Fibroblast of skin of back (primary cell): ENCODE data around the gene KIAA0232.

ENCODE experiments used
- DNase-seq: peaks from one replicate; pipeline ENCODE4 v3.0.0-alpha.2; 2013

KIAA0232 gene

DNA sequence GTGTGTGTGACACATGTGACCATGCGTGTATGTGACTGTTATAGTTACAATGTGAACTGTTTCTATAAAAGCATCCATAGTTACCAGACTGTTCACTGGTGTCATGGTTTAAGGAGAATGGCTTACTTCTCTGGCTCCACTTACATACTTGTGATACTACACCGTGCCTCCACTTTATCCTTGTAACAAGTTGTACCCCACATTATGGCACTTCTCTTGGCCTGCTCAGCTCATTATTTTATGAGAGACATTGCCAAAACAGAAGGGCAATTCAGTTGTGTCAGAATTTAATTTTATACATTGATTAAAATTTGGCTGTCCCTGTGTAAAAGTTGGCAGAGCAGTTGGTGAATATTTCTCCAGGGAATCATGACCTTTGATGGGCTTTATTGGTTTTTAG lies 64.7 kb downstream of the KIAA0232 start:
- no peak for DNase-seq

DNA sequence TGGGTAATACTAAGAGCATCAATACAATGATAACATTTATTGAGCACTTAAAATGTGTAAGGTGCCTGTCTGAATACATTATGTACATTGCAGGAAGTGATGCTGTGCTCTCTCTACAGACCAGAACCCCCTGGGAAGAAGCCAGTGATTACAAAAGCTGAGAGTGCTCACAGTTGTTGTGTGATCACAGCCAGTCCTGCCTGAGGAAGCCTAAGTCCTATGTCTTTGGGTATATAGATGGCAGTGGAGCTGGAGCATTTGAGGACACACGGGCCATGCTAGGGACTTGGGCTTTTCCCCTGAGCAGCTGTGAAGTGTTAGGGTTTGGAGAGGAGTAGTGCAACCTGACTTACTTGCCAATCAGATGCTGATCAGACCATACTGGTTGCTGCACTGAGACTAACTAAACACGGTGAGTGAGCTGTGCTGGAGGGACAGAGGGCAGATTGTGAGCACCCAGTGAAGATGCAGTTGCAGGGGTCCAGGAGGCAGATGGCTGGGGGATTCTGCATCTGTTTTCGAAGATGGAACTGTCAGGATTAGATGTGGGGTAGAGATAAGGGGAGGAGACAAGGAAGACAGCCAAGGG lies 66.3 kb downstream of the KIAA0232 start:
- no peak for DNase-seq

- no peak for DNase-seq
Measured at GRCh38 chr4:6849691-6850090, 67.2 kb downstream of the KIAA0232 start.

- no peak for DNase-seq
Measured at GRCh38 chr4:6851431-6851830, 68.9 kb downstream of the KIAA0232 start.

DNA sequence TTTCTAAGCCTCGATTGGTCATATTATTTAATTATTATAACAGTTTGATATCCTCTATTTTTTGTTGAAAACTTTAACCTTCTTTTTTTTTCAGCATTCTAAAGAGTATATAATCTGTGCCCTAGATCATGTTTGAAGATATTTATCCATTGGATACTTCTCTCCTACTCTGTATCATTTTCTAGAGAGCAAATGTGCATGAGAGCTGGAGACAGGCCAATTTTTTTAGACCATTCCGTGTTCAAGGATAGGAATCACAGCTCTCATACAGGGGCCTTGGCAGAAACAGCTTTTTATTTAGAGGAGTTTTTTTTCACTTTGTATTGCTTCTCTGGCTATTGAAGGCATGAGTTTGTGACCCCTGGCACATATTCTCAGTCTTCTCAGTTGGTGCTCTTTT lies 69.4 kb downstream of the KIAA0232 start:
- DNase-seq, result no peak

DNA sequence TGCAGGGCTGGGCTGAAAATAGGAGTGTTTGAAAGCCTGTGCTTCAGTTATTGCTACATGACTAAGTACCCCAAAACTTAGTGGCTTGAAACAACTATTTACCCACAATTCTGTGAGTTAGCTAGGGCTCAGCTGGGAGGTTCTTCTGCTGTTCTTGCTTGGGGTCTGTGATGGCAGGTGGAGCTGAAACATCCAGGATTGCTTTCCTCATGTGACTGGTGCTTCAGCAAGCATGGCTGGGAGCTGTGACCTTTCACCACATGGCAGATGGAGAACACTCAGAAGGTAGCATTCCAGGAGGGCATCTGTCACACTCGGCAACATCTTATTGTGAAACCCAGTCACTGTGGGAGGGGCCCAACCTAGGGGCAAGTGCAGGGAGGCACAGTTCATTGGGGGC lies 70.1 kb downstream of the KIAA0232 start:
- no peak for DNase-seq

GRCh38 chr4:6854098-6854744 lies 71.7 kb downstream of the KIAA0232 start:
- no peak for DNase-seq

DNA sequence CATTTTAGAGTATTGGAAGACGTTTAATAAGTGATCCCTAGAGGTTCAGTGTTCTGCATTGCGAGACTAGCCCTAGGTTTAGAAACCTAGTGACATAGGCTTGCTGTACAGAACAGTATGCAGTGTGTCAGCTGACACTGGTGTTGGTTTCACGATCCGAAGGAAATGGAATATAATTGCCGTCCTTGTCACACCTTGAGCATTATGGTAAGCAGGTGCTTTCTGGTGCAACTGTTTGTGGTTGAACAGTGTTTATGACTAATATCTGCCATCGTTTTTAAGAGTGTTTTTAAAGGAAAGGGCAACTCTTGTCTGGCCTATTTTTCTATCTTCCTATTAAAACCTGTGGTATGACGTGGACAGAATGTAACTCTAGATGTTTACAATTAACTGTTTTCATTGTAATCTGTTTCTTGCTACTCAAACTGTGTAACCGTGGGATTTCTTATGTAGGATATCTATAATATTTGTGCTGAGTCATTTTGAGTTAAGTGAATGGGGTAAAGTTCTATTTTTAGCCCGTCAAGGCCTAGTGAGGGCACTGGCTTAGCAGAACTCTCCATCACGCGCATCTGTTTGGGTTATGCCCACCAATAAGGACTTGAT lies 73.3 kb downstream of the KIAA0232 start:
- peak; percentile 82 for DNase-seq

GRCh38 chr4:6856391-6856790 lies 73.9 kb downstream of the KIAA0232 start:
- no peak for DNase-seq

DNA sequence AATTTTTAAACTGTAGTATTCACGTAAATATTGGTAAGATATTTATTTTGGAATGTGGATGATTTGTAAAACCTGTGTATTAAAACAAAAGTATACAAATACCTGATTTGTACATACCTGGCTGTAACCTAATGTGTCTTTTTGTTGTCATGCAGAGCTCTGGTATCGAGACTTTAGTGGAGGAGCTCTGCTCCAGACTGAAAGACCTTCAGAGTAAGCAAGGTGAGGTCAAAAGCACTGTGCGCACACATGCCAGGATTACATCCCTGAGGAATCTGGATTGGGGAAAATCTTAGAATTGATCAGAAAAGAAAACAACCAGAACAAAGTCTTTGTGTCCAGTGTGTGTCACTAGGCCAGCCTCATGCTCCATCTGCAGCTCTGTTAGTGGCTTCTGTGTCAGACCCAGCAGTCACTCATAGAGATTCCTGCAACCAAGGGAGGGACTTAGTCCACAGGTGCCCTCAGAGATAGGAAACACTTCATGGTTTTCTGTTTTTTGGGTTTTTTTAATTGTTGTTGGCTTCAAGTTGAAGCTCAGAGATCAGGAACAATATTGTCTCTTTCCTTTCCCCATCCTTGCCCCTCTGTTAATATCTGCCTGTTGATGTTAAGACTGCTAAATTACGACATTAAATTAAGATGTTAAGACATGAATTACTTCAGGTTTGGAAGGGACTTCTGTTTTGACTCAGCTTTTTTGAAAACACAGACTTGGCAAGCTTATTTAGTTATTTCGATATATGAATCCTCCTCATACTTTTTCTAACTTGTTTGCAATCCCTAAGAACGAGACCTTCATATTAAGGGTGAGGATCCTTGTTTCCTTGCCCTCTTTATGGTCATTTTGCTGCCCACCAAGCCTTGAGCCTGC lies 74.7 kb downstream of the KIAA0232 start:
- DNase-seq, result no peak

GRCh38 chr4:6858997-6859396 lies 76.5 kb downstream of the KIAA0232 start:
- DNase-seq, result no peak

DNA sequence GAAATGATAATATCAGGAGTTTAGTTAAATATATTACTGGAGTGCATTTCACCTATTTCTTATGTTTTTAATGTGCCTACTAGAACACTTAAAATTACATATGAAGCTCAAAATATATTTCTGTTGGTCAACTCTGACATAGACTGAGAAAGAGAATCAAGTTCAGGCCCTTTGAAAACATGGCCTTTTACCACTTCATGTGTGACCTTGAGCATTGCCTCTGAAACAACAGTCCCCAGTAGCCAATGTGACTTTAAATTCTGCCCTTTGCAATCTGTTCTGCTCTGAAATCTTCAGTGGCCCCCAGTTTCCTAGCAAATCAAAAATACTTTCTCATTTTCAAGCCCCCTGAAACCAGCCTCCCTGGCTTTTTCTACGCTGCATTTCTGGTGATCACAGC lies 77.0 kb downstream of the KIAA0232 start:
- DNase-seq, result no peak

DNA sequence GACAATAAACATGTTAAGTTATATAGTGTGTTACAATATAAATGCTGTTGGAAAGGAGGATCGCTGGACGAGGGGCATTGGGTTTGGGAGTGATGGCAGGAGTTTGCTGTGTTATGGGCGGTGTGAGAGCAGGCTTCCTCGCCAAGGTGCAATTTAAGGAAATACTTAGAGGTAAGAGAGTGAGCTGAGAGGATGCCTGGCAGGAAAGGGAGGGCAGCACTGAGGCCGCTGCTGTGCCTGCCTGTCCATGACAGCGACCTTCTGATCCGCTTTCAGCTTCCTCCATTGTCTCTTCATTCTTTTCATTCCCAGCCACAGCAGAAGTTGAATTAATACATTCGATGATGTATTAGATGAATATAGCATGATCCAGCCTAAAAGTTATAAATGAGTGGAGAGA lies 85.9 kb downstream of the KIAA0232 start:
- DNase-seq, result no peak

- no peak for DNase-seq
Measured at GRCh38 chr4:6869944-6870343, 87.4 kb downstream of the KIAA0232 start.

GRCh38 chr4:6873291-6873690 lies 90.8 kb downstream of the KIAA0232 start:
- DNase-seq, result peak; percentile 13

GRCh38 chr4:6873792-6874461 lies 91.4 kb downstream of the KIAA0232 start:
- DNase-seq, result peak; percentile 48

- no peak for DNase-seq
Measured at GRCh38 chr4:6874981-6875380, 92.5 kb downstream of the KIAA0232 start.

GRCh38 chr4:6875431-6875831 lies 92.9 kb downstream of the KIAA0232 start:
- no peak for DNase-seq

DNA sequence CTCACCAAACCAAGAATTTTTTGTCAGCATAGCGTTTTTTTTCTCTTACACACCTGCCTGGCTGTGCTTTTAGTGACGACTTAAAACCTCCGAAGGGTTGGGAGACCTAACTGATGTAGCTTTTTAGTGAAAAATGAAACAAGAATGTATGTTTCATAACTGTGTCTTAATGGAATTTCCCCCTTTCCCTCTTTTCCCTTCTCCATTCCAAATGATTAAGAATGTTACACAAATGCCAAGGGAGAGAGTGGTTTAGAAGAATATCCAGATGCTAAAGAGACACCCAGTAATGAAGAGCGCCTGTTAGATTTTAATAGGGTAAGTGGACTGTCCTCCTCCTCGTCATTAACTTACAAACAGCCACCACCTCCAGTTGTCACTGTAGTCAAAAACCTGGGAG lies 93.9 kb downstream of the KIAA0232 start:
- no peak for DNase-seq

DNA sequence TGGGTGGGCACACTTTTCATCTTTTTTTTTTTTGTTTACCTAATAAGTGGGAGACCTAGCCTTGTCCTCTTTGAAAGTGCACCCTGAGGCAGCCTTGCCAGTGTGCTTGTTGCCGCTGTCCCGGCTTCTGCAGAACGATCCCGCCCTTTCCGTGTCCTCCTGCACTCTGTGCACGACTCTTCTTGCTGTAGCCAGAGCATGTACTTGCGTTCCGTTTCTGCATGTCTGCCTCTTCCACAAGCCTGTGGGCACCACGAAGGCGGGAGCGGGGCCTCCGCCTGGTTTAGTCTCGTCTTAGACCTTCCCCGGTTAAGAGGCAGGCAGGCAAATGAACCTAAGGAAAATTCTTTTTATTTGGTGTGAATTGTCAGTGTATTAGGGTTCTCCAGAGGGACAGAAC lies 94.5 kb downstream of the KIAA0232 start:
- DNase-seq, result no peak

DNA sequence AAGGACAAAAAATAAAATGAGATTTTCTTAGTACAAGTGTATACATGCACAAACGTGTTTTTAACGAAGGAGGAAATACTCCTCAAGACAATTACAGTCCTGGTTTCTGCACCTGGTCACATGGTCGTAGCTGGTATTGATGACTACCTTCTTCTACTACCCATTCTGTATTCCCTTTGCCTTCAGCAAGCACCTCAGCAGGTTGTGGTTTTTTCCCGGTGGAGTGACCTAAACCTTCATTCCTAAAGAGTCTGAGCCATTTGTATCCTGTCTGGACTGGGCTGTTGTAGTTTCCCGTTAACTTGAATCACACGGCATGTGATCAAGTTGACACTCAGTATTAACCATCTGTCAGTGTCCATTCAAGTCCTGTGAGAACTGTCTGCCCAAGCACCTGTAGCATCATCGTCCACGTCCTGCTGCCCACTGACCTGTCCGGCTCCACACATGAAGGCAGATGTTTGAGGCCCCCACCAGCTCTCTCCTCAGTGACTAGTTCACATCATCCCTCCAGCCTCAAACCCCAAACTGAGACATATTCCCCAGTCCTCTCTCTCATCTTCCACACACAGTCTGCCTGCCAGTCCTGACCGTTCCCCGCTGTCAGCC lies 96.0 kb downstream of the KIAA0232 start:
- DNase-seq, result no peak

DNA sequence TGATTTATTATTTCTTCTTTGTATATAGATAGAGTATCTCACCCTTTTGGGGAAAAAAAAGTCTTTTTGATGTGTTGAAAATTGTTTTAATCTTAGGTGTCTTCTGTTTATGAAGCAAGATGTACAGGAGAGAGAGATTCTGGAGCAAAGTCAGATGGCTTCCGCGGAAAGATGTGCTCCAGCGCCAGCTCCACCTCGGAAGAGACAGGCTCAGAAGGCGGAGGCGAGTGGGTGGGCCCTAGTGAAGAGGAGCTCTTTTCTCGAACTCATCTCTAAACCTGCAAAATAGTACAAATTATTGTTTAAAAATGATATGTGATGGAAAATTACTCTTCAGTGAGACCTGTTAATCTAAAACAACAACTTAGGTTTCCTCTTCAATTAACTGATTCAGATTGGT lies 98.2 kb downstream of the KIAA0232 start:
- no peak for DNase-seq
